Uterus (tissue), 4 donors: ENCODE data around the gene PPEF2. TPM values are rescaled to one million over a fixed set of nuclear protein-coding genes. Genes with fewer than 3 reads are reported as not detected.
"Not testable (repeated sequence)": the region's sequence is repeated elsewhere in the genome, so short reads cannot be mapped to it uniquely, and the experiment has no call there.

Experiments used
- DNase-seq, 2 donors: peaks; one replicate each; pipeline ENCODE4 v3.0.0-alpha.2; 2019 to 2020
- H3K27ac ChIP-seq, 2 donors: fragments of 200-600 bp; sonication (generic); 1 replicate in 1 of 2; 2 replicates in 1 of 2; pipeline ENCODE4 v1.5.1; 2016 to 2018
- H3K27me3 ChIP-seq, 2 donors: fragments of 200-600 bp; sonication (generic); one replicate each; pipeline ENCODE4 v1.5.1; 2018 to 2019; ENCODE audit warnings: control low read depth in 1 of 2
- H3K36me3 ChIP-seq, 2 donors: fragments of 200-600 bp; sonication (generic); one replicate each; pipeline ENCODE4 v1.5.1; 2019; ENCODE audit warnings: control low read depth in 1 of 2
- H3K4me1 ChIP-seq, 2 donors: fragments of 200-600 bp; sonication (generic); one replicate each; pipeline ENCODE4 v1.5.1; 2018 to 2019; ENCODE audit warnings: control low read depth in 1 of 2
- H3K4me3 ChIP-seq, 2 donors: fragments of 200-600 bp; sonication (generic); 1 replicate in 1 of 2; 2 replicates in 1 of 2; pipeline ENCODE4 v1.5.1; 2018 to 2019; ENCODE audit warnings: mild to moderate bottlenecking in 1 of 2
- H3K9me3 ChIP-seq, 2 donors: fragments of 200-600 bp; sonication (generic); one replicate each; pipeline ENCODE4 v1.5.1; 2019; ENCODE audit warnings: control low read depth in 1 of 2
- POLR2A ChIP-seq, 2 donors: fragments of 450-650 bp; IDR thresholded peaks; one replicate each; pipeline ENCODE4 v1.6.1; 2016; ENCODE audit warnings: antibody characterized with exemption in 2 of 2, mild to moderate bottlenecking in 1 of 2, moderate library complexity in 1 of 2
- intact Hi-C: fragments of 100-400 bp; cut with DNase I; formaldehyde crosslinking; loops from one replicate; pipeline ENCODE4 v1.15.1; 2023; ENCODE audit warnings: low total_unique reads
- total RNA-seq, 4 donors: library from RNA; depleted of rRNA in 3 of 4; stranded (reverse); fragments of >200 nt in 3 of 4; gene quantifications; one replicate each; pipeline versions ENCODE4 v1.1.0 to v1.2.4, GENCODE V29; 2014 to 2023
- TF ChIP-seq, protein P1 (sequence below), 4 experiments: fragments of 200-600 bp in 2 of 4; fragments of 450-650 bp in 2 of 4; sonication (generic) in 2 of 4; IDR thresholded peaks; one replicate each; pipeline ENCODE4 v1.5.1; 2016 to 2019; ENCODE audit warnings: antibody characterized with exemption in 4 of 4, mild to moderate bottlenecking in 2 of 4, moderate library complexity in 1 of 4
- donor health status: DM: yes; HTN: yes; CAD: no.

PPEF2 gene
- total RNA-seq, 4 donors from 2014 or later: 0.09 TPM; not detected in 3

DNA sequence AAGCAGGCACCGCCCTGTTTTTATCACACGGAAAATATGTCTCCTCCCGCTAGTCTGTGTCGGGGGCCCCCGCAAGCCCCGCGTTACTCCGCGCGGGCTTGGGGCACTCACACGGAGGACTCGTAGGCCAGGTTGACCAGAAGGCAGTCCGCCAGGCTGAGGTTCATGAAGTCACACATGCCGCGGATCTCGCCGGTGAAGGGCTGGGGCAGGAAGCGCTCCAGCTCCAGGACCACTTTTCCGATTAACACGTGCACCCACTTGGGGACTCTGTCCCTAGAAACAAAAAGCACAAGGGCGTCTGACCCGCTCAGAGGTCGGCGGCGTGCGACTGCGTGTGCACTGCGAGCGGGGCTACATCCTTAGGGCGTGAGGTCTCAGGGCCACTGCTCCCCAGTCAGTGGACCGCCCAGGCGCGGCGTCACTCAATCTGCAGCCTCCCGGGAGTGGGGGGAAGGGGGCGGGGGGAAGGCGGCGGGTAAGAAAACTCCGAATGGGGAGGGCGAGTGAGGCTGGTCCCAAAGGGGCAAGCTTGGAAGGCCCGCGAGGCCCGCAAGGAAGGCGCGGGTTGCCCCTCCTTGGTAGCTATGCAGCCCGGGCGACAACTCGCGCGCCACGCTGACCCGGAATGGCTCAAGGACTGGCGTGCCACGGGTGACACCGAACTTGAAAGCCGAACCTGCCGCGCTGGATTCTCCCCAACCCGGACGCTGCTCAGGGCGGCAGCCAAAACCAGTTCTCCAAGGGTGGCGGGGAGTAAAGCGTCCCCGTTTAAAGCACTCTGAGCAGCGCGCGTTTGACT lies 37.8 kb upstream of the PPEF2 start:
- peak; percentile 62 for DNase-seq
- Histone ChIP-seq H3K36me3 (no peaks in the 10 kb centered on the region), H3K4me1 (no peaks in the 10 kb centered on the region), H3K4me3 (peak overlapping the region; percentile 59 to 63), H3K9me3 (no peaks in the 10 kb centered on the region), H3K27me3 (no peaks in the 10 kb centered on the region), H3K27ac (peak overlapping the region; percentile 53 to 72)
- no peak for TF ChIP-seq POLR2A (IDR thresholded peaks at IDR 0.05)
- TF ChIP-seq, protein P1, sequence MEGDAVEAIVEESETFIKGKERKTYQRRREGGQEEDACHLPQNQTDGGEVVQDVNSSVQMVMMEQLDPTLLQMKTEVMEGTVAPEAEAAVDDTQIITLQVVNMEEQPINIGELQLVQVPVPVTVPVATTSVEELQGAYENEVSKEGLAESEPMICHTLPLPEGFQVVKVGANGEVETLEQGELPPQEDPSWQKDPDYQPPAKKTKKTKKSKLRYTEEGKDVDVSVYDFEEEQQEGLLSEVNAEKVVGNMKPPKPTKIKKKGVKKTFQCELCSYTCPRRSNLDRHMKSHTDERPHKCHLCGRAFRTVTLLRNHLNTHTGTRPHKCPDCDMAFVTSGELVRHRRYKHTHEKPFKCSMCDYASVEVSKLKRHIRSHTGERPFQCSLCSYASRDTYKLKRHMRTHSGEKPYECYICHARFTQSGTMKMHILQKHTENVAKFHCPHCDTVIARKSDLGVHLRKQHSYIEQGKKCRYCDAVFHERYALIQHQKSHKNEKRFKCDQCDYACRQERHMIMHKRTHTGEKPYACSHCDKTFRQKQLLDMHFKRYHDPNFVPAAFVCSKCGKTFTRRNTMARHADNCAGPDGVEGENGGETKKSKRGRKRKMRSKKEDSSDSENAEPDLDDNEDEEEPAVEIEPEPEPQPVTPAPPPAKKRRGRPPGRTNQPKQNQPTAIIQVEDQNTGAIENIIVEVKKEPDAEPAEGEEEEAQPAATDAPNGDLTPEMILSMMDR (IDR thresholded peaks at IDR 0.05): no peak
- intact Hi-C loops: no loop called here

DNA sequence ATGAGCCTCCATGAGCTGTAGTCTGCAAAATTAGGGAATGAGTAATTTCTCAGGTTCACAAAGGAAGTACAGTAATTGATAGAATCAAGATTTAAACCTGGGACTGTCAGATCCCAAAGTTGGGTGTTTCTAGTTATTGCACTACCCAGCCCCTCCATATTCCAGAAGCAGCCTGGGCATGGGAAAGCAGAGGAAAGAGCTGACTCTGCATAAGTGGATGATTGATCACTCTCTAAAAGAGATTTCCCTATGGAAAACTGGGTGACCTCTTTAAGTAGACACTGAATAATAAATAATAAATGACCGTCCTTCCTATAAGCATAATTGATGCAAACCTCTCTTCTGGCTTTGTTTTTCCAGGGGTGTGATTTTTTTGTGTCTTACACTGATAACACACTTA lies 33.4 kb upstream of the PPEF2 start:
- Histone ChIP-seq H3K27ac (no peak overlapping the region), H3K27me3 (no peaks in the 10 kb centered on the region), H3K9me3 (no peaks in the 10 kb centered on the region), H3K4me3 (no peak overlapping the region), H3K4me1 (no peaks in the 10 kb centered on the region), H3K36me3 (no peaks in the 10 kb centered on the region)
- TF ChIP-seq POLR2A (IDR thresholded peaks at IDR 0.05): no peak
- TF ChIP-seq, protein P1 (IDR thresholded peaks at IDR 0.05): no peak
- DNase-seq: no peak
- intact Hi-C loops: no loop called here

DNA sequence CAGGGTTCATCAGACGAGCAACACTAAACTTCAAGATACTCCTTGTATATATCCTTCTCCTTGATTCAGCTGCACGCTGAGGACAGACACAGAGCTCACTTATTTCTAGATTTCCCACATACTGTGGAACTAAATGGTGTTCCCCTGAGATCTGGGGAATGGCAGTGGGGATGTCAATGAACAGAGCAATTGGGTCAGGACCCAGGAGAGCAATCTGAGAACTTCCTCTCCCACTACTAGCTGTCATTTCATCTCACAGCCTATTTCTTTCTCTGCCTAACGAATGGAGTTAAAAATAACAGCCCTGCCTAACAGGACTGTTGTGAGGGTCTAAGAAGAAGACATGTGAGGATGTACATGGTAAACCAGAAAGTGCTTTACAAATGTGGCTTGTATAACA lies 27.9 kb upstream of the PPEF2 start:
- Histone ChIP-seq H3K4me3 (no peak overlapping the region), H3K36me3 (no peaks in the 10 kb centered on the region), H3K27ac (no peak overlapping the region), H3K27me3 (no peaks in the 10 kb centered on the region), H3K9me3 (no peaks in the 10 kb centered on the region), H3K4me1 (no peaks in the 10 kb centered on the region)
- DNase-seq: no peak
- TF ChIP-seq POLR2A (IDR thresholded peaks at IDR 0.05): no peak
- TF ChIP-seq, protein P1 (IDR thresholded peaks at IDR 0.05): no peak
- intact Hi-C loops: no loop called here

DNA sequence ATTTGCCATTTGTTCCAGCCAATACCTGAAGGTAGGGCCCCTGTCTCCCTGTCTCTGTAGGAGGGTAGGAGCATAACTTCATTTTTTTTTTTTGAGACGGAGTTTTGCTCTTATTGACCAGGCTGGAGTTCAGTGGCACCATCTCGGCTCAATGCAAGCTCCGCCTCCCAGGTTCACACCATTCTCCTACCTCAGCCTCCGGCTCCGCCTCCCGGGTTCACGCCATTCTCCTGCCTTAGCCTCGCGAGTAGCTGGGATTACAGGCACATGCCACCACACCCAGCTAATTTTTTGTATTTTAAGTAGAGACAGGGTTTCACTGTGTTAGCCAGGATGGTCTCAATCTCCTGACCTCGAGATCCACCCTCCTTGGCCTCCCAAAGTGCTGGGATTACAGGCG lies 22.7 kb upstream of the PPEF2 start:
- DNase-seq, H3K4me1 ChIP-seq, H3K27ac ChIP-seq, H3K9me3 ChIP-seq, H3K4me3 ChIP-seq, H3K36me3 ChIP-seq, intact Hi-C loops, H3K27me3 ChIP-seq: not testable (repeated sequence)

DNA sequence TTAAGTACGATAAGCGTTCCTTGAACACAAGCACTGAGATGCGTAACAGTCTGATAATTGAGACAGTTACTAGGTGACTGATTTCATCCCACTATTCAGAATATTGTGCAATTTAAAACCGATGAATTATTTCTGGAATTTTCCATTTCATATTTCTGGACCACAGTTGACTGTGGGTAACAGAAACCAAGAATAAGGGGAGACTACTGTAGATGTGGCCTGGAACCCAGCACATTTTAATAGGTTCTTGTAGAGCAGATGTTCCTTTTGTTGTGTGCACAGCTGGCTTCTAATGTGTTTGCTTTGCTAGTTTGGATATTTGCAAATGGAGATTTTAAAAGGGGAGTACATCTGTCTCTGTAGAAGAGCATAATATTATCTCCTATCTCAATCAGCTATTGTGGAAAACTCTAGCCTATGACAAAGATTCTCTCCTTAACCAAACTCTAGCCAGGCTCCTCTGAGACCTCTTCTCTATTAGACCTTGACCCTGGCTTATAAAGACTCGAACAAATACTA lies 22.1 kb upstream of the PPEF2 start:
- Histone ChIP-seq H3K9me3 (no peaks in the 10 kb centered on the region), H3K27ac (no peak overlapping the region), H3K27me3 (no peaks in the 10 kb centered on the region), H3K4me3 (no peak overlapping the region), H3K36me3 (no peaks in the 10 kb centered on the region), H3K4me1 (no peaks in the 10 kb centered on the region)
- intact Hi-C loops: no loop called here
- no peak for DNase-seq
- no peak for TF ChIP-seq POLR2A (IDR thresholded peaks at IDR 0.05)
- TF ChIP-seq, protein P1 (IDR thresholded peaks at IDR 0.05): no peak
